ENCODE measurements around the gene RNF133. TPM values are rescaled to one million over a fixed set of nuclear protein-coding genes. Genes with fewer than 3 reads are reported as not detected.

RNF133 gene
- total RNA-seq, 2 donors from 2014 or later, result 0.86 TPM; not detected in 1

DNA sequence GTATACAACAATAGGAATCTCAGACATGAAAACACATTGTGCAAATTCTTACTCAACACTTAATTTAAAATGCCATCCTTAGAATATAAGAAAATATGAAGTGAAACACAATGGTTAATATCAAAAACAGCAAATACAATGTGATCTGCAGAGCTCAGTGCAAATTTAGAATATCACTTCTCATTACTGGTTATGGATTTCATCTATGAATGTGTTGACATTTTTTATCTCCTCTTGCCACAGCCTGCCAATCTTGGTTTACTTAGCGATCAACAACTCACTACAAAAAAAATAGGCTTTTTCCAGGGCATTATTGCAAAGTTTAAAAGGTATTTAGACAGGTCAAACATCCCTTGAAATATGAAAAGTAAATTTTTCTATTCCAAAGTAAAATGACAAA is 28.8 kb upstream of the RNF133 start:
- Histone ChIP-seq H3K27ac (ENCODE audit: low read depth, low read length) (no peak overlapping the region), H3K4me3 (ENCODE audit: low read length) (no peak overlapping the region), H3K27me3 (ENCODE audit: control insufficient read depth, insufficient read depth, low read length, poor library complexity, severe bottlenecking) (no peaks in the 10 kb centered on the region), H3K36me3 (ENCODE audit: control insufficient read depth, insufficient read depth, low read length) (no peaks in the 10 kb centered on the region), H3K9me3 (ENCODE audit: control insufficient read depth, low read length) (no peaks in the 10 kb centered on the region), H3K9ac (ENCODE audit: extremely low read depth, low read length, poor library complexity, severe bottlenecking) (no peak overlapping the region), H3K4me1 (ENCODE audit: control insufficient read depth, insufficient read depth, low read length) (no peaks in the 10 kb centered on the region)
- Mint-ChIP-seq H3K36me3 (ENCODE audit: low read depth) (no peaks in the 10 kb centered on the region), H3K27ac (no peak overlapping the region), H3K4me1 (peaks cover 5% of the 10 kb centered on the region), H3K27me3 (ENCODE audit: insufficient read depth) (no peaks in the 10 kb centered on the region), H3K4me3 (no peak overlapping the region), H3K9me3 (peaks cover 6% of the 10 kb centered on the region)
- 100% methylated on average over 1 of the region's 1 CpG; no CpG with 5 or more reads in 1 of the 2 experiments for WGBS, 2 experiments (ENCODE audit: insufficient coverage in 1 of 2, insufficient read length in 1 of 2)
- no peak for DNase-seq
- TF ChIP-seq, protein P1, sequence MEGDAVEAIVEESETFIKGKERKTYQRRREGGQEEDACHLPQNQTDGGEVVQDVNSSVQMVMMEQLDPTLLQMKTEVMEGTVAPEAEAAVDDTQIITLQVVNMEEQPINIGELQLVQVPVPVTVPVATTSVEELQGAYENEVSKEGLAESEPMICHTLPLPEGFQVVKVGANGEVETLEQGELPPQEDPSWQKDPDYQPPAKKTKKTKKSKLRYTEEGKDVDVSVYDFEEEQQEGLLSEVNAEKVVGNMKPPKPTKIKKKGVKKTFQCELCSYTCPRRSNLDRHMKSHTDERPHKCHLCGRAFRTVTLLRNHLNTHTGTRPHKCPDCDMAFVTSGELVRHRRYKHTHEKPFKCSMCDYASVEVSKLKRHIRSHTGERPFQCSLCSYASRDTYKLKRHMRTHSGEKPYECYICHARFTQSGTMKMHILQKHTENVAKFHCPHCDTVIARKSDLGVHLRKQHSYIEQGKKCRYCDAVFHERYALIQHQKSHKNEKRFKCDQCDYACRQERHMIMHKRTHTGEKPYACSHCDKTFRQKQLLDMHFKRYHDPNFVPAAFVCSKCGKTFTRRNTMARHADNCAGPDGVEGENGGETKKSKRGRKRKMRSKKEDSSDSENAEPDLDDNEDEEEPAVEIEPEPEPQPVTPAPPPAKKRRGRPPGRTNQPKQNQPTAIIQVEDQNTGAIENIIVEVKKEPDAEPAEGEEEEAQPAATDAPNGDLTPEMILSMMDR (conservative IDR thresholded peaks at IDR 0.05), result no peak

DNA sequence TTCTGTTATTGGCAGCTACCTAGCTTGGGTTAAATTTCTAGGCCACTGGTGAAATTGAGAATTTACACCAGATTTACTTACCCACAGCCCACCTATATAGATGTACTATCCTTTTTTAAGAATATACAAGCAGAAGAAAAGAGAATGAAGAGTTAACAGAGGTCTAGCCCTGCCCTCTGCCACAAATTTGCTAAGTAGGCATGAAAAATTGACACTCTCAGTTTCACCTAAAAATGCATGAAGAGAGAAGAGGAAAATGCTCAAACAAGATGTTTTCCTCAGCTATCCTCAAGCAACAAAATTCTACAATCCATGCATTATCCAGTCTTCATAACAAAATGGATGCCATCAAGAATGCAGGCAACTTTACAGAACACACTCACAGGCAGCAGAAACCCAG is 28.4 kb upstream of the RNF133 start:
- Mint-ChIP-seq H3K4me1 (peaks cover 5% of the 10 kb centered on the region), H3K27ac (no peak overlapping the region), H3K36me3 (ENCODE audit: low read depth) (no peaks in the 10 kb centered on the region), H3K4me3 (no peak overlapping the region), H3K9me3 (peaks cover 7% of the 10 kb centered on the region), H3K27me3 (ENCODE audit: insufficient read depth) (no peaks in the 10 kb centered on the region)
- no peaks in the 10 kb centered on the region for H3K27me3 ChIP-seq (ENCODE audit: control insufficient read depth, insufficient read depth, low read length, poor library complexity, severe bottlenecking)
- no peak overlapping the region for H3K4me3 ChIP-seq (ENCODE audit: low read length)
- H3K4me1 ChIP-seq (ENCODE audit: control insufficient read depth, insufficient read depth, low read length), result no peaks in the 10 kb centered on the region
- DNase-seq, result no peak
- TF ChIP-seq, protein P1 (conservative IDR thresholded peaks at IDR 0.05), result no peak
- no peak overlapping the region for H3K27ac ChIP-seq (ENCODE audit: low read depth, low read length)
- H3K9ac ChIP-seq (ENCODE audit: extremely low read depth, low read length, poor library complexity, severe bottlenecking), result no peak overlapping the region
- no peaks in the 10 kb centered on the region for H3K9me3 ChIP-seq (ENCODE audit: control insufficient read depth, low read length)
- H3K36me3 ChIP-seq (ENCODE audit: control insufficient read depth, insufficient read depth, low read length), result no peaks in the 10 kb centered on the region

DNA sequence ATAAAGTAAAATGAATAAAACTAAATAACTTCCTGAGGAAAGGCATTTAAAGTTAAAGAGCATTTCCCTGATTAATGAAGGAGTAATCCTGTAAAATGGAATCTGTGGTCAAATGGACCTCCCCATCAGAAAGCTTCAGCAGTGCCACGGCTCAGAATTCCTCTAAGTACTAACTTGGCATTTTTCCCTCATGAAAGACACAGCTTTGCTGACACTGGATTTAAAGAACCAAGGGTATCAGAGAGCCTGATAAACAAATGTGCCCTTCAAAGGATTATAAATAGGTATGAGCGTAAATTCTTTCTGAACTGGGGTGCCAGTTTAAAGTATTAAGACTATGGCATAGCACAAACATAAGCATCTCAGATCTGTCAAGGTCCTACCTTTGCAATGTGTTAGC is 28.0 kb upstream of the RNF133 start:
- TF ChIP-seq, protein P1 (conservative IDR thresholded peaks at IDR 0.05), result no peak
- no peaks in the 10 kb centered on the region for H3K27me3 Mint-ChIP-seq (ENCODE audit: insufficient read depth)
- no peak overlapping the region for H3K27ac Mint-ChIP-seq

More for the DNA sequence above, 28.0 kb upstream of the RNF133 start:
- Mint-ChIP-seq H3K4me3 (no peak overlapping the region), H3K9me3 (peaks cover 8% of the 10 kb centered on the region), H3K36me3 (ENCODE audit: low read depth) (no peaks in the 10 kb centered on the region), H3K4me1 (peaks cover 5% of the 10 kb centered on the region)
- Histone ChIP-seq H3K27me3 (ENCODE audit: control insufficient read depth, insufficient read depth, low read length, poor library complexity, severe bottlenecking) (no peaks in the 10 kb centered on the region), H3K4me1 (ENCODE audit: control insufficient read depth, insufficient read depth, low read length) (no peaks in the 10 kb centered on the region), H3K36me3 (ENCODE audit: control insufficient read depth, insufficient read depth, low read length) (no peaks in the 10 kb centered on the region), H3K27ac (ENCODE audit: low read depth, low read length) (no peak overlapping the region), H3K4me3 (ENCODE audit: low read length) (no peak overlapping the region), H3K9ac (ENCODE audit: extremely low read depth, low read length, poor library complexity, severe bottlenecking) (no peak overlapping the region), H3K9me3 (ENCODE audit: control insufficient read depth, low read length) (no peaks in the 10 kb centered on the region)
- WGBS, 2 experiments (ENCODE audit: insufficient coverage in 1 of 2, insufficient read length in 1 of 2), result 86 to 100% methylated on average over 2 of the region's 2 CpGs
- DNase-seq, result no peak

All from endodermal cell (in vitro differentiated cells).